WTC11 (cell line): ENCODE results near the gene PLBD2. TPM values are rescaled to one million over a fixed set of nuclear protein-coding genes. Genes with fewer than 3 reads are reported as not detected.

ENCODE experiments used
- ATAC-seq: fragments of 200-7000 bp; cut with Tn5 transposase; 2 replicates; pipeline ENCODE4 v1.10.0; 2021; ENCODE audit warnings: mild to moderate bottlenecking, moderate library complexity
- CTCF ChIA-PET: fragments of 300-600 bp; sonication (Branson Sonifier 250); formaldehyde crosslinking; loops from one replicate; lab custom pipeline; 2021; ENCODE audit warnings: antibody characterized with exemption; lab: Charles Lee
- POLR2A ChIA-PET: fragments of 350-600 bp; sonication (Branson Sonifier 250); formaldehyde crosslinking; loops from one replicate; lab custom pipeline; 2021; ENCODE audit warnings: antibody characterized with exemption; lab: Charles Lee
- DNase-seq: peaks from one replicate; pipeline ENCODE4 v3.0.0; 2021; ENCODE audit warnings: low spot score
- H3K27ac Mint-ChIP-seq: 2 replicates; pipeline ENCODE4 v1.8.0; 2021; ENCODE audit warnings: mixed read lengths
- H3K27me3 Mint-ChIP-seq: 2 replicates; pipeline ENCODE4 v1.8.0; 2021; ENCODE audit warnings: low read depth, mild to moderate bottlenecking, moderate library complexity, mixed read lengths
- H3K36me3 Mint-ChIP-seq: 2 replicates; pipeline ENCODE4 v1.8.0; 2021; ENCODE audit warnings: mixed read lengths
- H3K4me1 Mint-ChIP-seq: 2 replicates; pipeline ENCODE4 v1.8.0; 2022; ENCODE audit warnings: mixed read lengths
- H3K4me3 Mint-ChIP-seq: 2 replicates; pipeline ENCODE4 v1.8.0; 2021; ENCODE audit warnings: mild to moderate bottlenecking, moderate library complexity, mixed read lengths
- H3K9me3 Mint-ChIP-seq: 2 replicates; pipeline ENCODE4 v1.8.0; 2021; ENCODE audit warnings: mixed read lengths
- AFF4 ChIP-seq: sonication (generic); formaldehyde crosslinking; IDR thresholded peaks from 2 replicates; pipeline ENCODE4 v1.8.1; 2023; ENCODE audit warnings: mild to moderate bottlenecking, missing genetic modification reagents, borderline replicate concordance
- AR ChIP-seq: fragments of 250-450 bp; sonication (Bioruptor Pico); IDR thresholded peaks from 2 replicates; pipeline ENCODE4 v1.9.0; 2021; ENCODE audit warnings: mild to moderate bottlenecking
- CTCF ChIP-seq: fragments of 200-600 bp; IDR thresholded peaks from 2 replicates; pipeline ENCODE4 v1.8.0; 2022; ENCODE audit warnings: antibody characterized with exemption
- E2F5 ChIP-seq: sonication (generic); formaldehyde crosslinking; IDR thresholded peaks from 2 replicates; pipeline ENCODE4 v1.8.1; 2022; ENCODE audit warnings: mild to moderate bottlenecking, moderate library complexity, missing genetic modification reagents
- ERG ChIP-seq: fragments of 250-450 bp; sonication (Bioruptor Pico); IDR thresholded peaks from 2 replicates; pipeline ENCODE4 v1.8.0; 2021; ENCODE audit warnings: mild to moderate bottlenecking
- ETV6 ChIP-seq: sonication (generic); formaldehyde crosslinking; IDR thresholded peaks from 2 replicates; pipeline ENCODE4 v1.8.1; 2022; ENCODE audit warnings: mild to moderate bottlenecking, missing genetic modification reagents
- GTF2I ChIP-seq: fragments of 250-450 bp; sonication (Bioruptor Pico); conservative IDR thresholded peaks from 2 replicates; pipeline ENCODE4 v1.4.0; 2021; ENCODE audit warnings: mild to moderate bottlenecking
- JUN ChIP-seq: sonication (generic); formaldehyde crosslinking; IDR thresholded peaks from 2 replicates; pipeline ENCODE4 v1.8.0; 2023; ENCODE audit warnings: mild to moderate bottlenecking, missing genetic modification reagents
- MLX ChIP-seq: sonication (generic); formaldehyde crosslinking; IDR thresholded peaks from 2 replicates; pipeline ENCODE4 v1.8.1; 2023; ENCODE audit warnings: mild to moderate bottlenecking, missing genetic modification reagents, moderate library complexity
- MXD4 ChIP-seq: fragments of 250-450 bp; sonication (Bioruptor Pico); IDR thresholded peaks from 2 replicates; pipeline ENCODE4 v1.8.0; 2021; ENCODE audit warnings: mild to moderate bottlenecking, moderate library complexity, borderline replicate concordance
- NFATC4 ChIP-seq: fragments of 250-450 bp; sonication (Bioruptor Pico); IDR thresholded peaks from 2 replicates; pipeline ENCODE4 v1.9.0; 2021; ENCODE audit warnings: mild to moderate bottlenecking
- RELA ChIP-seq: sonication (generic); formaldehyde crosslinking; IDR thresholded peaks from 2 replicates; pipeline ENCODE4 v1.8.1; 2022; ENCODE audit warnings: missing genetic modification reagents, mild to moderate bottlenecking, borderline replicate concordance
- SOX15 ChIP-seq: fragments of 250-450 bp; sonication (Bioruptor Pico); IDR thresholded peaks from 2 replicates; pipeline ENCODE4 v1.9.0; 2021; ENCODE audit warnings: mild to moderate bottlenecking
- SP1 ChIP-seq: sonication (generic); formaldehyde crosslinking; conservative IDR thresholded peaks from 2 replicates; pipeline ENCODE4 v1.8.1; 2022; ENCODE audit warnings: missing genetic modification reagents
- STAT6 ChIP-seq: sonication (generic); formaldehyde crosslinking; conservative IDR thresholded peaks from 2 replicates; pipeline ENCODE4 v1.8.1; 2023; ENCODE audit warnings: mild to moderate bottlenecking, low read depth, missing genetic modification reagents, moderate library complexity
- ZBTB43 ChIP-seq: sonication (generic); formaldehyde crosslinking; IDR thresholded peaks from 2 replicates; pipeline ENCODE4 v1.8.1; 2023; ENCODE audit warnings: mild to moderate bottlenecking, missing genetic modification reagents
- ZNF138 ChIP-seq: sonication (generic); formaldehyde crosslinking; conservative IDR thresholded peaks from 2 replicates; pipeline ENCODE4 v1.8.1; 2022; ENCODE audit warnings: mild to moderate bottlenecking, moderate library complexity, missing genetic modification reagents
- ZNF263 ChIP-seq: sonication (generic); formaldehyde crosslinking; IDR thresholded peaks from 2 replicates; pipeline ENCODE4 v1.8.1; 2022; ENCODE audit warnings: low read depth, mild to moderate bottlenecking, moderate library complexity, missing genetic modification reagents
- ZNF396 ChIP-seq: fragments of 250-450 bp; sonication (Bioruptor Pico); IDR thresholded peaks from 2 replicates; pipeline ENCODE4 v1.8.0; 2021; ENCODE audit warnings: mild to moderate bottlenecking, moderate library complexity, borderline replicate concordance
- total RNA-seq: library from RNA; stranded (reverse); gene quantifications from 3 replicates; pipeline ENCODE4 v1.2.3, GENCODE V29; 2021

PLBD2 gene
- total RNA-seq, 1 experiment from 2014 or later, result 34.8 TPM

GRCh38 chr12:113328368-113328889 is 30.0 kb upstream of the PLBD2 start:
- Mint-ChIP-seq H3K9me3 (no peaks in the 10 kb centered on the region), H3K27me3 (0 out of 2 replicates have a peak, but pooled peaks cover under 1% of the 10 kb centered on the region), H3K4me3 (no peak overlapping the region), H3K36me3 (peaks cover 15% of the 10 kb centered on the region), H3K27ac (no peak overlapping the region), H3K4me1 (0 out of 2 replicates have a peak, but pooled peaks cover 2% of the 10 kb centered on the region)
- no peak for TF ChIP-seq MLX
- TF ChIP-seq RELA (CRISPR knock-in tag), result no peak
- no peak for TF ChIP-seq SOX15
- TF ChIP-seq NFATC4, result no peak
- TF ChIP-seq ETV6 (CRISPR knock-in tag), result no peak
- TF ChIP-seq STAT6 (CRISPR knock-in tag), result no peak
- TF ChIP-seq SP1 (CRISPR knock-in tag), result no peak
- no peak for TF ChIP-seq CTCF
- no peak for TF ChIP-seq ZNF263 (CRISPR knock-in tag)
- TF ChIP-seq E2F5 (CRISPR knock-in tag), result no peak
- TF ChIP-seq AFF4 (CRISPR knock-in tag), result no peak
- TF ChIP-seq ZNF396 (CRISPR knock-in tag), result no peak
- no peak for TF ChIP-seq ZNF138 (CRISPR knock-in tag)
- no peak for TF ChIP-seq ZBTB43 (CRISPR knock-in tag)
- TF ChIP-seq GTF2I, result no peak
- no peak for TF ChIP-seq ERG (CRISPR knock-in tag)
- TF ChIP-seq JUN (CRISPR knock-in tag), result no peak
- TF ChIP-seq AR, result no peak
- no peak for TF ChIP-seq MXD4
- ATAC-seq, result no peak
- ChIA-PET POLR2A (interaction anchor here (0.6 kb wide), 1 partner anchor 249 kb away, joined by 8 read pairs; no protein-coding TSS in a partner anchor), CTCF (interaction anchor here (1.2 kb wide), 1 partner anchor 133 kb away, joined by 3 read pairs; no protein-coding TSS in a partner anchor)
- DNase-seq, result no peak
